IPS-NIHi11 (cell line): ENCODE measurements around the gene KRTAP11-1.

ENCODE experiments used
- DNase-seq: peaks from one replicate; pipeline ENCODE4 v3.0.0; 2012; ENCODE audit warnings: mixed read lengths, low spot score

The KRTAP11-1 gene, protein sequence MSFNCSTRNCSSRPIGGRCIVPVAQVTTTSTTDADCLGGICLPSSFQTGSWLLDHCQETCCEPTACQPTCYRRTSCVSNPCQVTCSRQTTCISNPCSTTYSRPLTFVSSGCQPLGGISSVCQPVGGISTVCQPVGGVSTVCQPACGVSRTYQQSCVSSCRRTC

DNA sequence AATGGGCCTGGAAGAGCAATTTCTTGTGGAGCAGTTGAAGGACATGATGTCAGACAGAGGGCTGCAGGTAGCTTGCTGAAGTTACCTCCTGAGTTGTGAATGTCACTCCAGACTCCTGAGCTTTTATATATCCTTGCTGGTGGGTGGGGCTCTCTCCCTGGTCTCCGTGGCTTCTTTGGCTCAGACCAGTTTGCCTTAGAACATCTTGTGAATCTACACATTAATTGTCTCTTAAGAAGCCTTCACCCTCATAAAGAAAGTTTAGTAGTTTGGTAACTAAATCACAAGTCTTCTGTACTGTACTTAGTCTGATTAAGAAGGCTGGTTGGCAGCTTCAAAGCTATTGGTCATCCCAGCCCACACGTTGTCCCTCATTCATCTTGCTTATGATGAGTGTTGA lies at the start of gene KRTAP11-1:
TSS of gene KRTAP11-1 (minus strand) at position 101 of the 400 bp plus-strand sequence. CDS start at position 45, 56 bp downstream.
- DNase-seq, result no peak

DNA sequence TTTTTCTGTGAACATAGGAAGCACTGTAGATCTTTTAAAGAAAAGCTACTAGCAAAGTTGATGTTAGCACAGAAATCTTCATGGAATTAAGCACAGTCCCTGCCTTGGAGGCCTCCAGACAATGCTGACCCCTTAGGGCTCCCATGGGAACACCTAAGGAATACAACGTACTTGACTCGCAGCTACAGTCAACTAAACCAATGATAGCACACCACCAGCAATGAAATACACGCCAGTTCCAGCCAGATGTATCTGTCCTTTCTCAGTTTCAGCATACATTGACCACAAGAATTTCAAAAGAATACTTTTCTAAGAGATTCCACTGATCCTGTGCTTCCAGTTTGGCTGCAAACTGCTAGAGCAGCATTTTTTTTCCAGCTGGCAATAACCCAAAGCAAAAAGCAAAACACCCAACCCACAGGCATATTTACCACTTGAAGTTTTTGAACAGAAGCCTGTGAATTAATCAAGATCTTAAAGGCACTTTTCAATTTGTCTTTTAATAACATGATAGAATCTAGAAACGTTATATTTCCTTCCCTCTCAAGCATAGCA lies 42.8 kb upstream of the KRTAP11-1 start:
- DNase-seq, result no peak

DNA sequence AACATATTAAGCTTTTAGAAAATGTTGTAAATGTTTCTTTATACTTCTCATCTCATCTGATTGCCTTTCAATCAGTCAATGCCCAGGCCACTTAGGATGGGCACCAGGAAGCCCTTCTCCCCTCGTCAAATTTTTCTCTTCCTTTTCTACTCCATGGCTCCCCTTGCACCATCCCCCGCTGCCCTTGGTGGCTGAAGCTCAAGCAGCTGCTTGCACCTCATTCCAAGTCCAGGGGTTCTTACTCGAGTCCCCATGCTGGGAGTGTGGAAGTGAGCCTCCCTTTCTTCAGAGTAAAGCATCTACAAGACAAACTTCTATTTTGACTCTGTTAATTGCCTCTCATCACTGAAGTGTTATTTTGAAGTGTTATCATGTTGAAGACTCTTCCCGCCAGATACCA lies 39.7 kb upstream of the KRTAP11-1 start:
- DNase-seq, result no peak

DNA sequence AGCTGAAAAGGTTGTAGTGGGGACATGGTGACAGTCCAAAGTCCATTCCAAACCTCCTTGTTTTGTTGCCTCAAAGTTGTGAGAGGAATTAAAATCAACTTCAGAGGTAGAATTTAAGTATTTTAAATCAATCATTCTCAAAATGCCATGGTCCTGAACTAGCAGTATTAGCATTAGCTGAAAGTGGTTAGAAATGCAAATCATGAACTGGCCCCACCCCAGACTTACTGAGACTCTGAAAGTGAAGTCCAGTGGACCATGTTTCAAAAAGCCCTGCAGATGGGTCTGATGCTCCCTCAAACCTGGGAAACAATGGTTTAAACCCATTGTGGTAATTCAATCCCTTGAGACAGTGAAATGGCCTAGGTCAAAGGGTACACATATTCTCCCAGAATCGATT lies 36.2 kb upstream of the KRTAP11-1 start:
- no peak for DNase-seq

DNA sequence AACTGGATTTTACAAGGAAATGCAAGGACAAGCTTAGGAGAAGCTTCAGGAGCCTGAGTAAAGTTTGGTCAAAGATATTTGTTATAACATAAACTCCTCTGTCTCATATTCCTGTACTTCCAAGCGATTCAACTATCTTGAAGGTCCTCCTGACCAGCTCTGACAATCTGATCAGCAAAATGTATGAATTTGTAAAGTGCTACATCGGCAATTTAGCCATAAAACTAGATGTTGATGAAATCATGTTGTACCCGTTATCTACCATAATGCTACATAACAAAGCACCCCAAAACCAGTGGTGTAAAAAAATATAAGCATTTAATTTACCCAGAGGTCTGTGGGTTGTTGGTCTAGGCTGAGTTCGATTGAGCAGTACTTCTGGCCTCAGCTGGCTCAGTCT lies 19.5 kb upstream of the KRTAP11-1 start:
- DNase-seq, result no peak

DNA sequence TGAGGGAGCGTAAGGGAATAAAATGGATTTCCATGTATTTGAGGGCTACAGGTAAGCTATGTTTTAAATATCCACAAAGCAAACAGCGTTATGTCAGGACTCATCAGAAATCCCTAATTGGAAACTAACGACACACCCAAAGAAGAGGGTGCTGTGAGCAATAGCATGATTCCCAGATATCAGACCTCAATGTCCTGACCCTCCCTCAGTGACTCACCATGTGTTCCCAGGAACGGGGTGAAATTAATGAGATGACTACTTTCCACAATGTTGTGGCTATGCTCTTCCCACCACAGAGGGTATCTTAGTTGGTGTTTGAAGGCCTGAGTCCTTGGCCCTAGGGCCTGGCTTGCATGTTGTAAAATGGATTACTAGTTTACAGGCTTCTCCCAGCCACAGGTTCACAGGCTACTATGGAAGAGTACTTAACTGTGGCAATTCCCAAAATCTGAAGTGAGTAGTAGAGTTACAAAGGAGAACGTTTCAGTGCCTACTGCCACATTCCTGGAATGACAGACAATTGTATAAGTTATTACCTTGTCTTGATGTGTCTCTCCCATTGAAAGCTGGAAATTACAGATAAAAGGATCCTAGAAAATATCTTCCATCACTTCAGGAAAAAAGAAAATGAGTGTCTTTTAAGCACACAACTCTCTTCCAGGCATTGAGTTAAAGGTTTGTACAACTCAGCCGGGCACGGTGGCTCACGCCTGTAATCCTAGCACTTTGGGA lies 1.7 kb upstream of the KRTAP11-1 start:
- no peak for DNase-seq

DNA sequence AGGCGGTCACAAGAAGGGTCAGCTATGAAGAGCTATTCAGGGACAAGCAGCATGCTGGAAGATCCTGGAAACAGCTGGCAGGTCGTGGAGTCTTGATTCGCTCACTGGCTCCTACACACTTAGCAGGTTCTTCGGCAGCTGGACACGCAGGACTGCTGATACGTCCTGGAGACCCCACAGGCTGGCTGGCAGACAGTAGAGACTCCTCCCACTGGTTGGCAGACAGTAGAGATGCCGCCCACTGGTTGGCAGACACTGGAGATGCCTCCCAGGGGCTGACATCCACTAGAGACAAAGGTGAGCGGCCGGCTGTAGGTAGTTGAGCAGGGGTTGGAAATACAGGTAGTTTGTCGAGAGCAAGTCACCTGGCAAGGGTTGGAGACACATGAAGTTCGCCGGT lies 466 bp downstream of the KRTAP11-1 start:
- no peak for DNase-seq

DNA sequence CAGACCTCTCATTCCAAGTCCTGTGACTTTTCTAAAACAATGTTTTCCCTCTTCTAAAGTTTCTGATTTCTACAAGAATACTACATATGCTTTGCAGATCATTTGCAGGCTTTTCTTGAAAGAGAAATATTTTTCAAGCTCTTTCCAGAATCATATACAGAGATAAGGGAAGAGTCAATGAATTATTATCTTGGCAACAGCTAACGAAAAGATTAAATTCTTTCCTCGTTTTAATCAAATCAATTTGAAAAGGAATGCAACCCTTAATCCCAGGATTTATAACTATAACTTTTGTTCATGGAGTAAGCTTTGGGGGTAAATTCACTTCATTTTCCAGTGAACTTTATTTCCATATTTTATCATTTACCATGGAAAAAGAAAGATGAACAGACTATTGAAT lies 6.9 kb downstream of the KRTAP11-1 start:
- no peak for DNase-seq

DNA sequence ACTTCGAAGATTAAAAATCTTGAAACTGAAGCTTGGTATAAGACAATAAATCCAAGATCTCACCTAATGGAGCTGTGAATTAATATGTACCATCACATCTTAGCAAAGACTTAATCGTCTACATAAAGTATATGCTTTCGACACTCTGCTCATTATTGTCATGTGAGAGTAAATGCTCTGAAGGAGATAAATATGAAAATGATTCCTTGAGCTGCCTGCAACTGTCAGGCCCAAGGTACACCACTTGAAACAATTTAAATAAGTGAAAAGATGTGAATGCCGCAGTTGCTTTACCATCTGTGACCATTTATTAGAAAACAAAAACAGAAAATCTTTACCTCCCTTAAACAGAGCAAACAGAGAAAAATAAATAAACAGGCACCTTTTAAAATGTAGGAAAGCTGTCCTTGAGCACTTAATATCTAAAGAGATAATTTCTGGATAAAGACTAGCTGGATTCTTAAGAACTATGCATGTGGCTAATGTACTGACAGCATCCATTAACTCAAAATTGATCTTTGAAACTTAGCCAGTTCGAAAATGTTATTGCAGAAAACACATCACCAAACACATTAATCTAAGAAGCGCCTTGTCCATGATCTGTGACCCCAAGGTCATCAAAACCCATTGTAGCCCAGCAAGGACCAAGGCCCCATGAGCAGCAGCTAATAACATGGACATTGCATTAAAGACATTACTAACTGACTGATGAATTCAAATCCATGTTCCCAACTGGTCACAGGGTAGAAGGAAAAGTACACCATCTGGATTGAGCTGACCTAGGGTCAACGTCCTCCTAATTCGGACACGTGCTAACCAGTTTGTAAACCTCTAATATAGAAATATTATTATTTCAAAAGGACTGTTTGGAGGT lies 33.5 kb downstream of the KRTAP11-1 start:
- DNase-seq, result no peak

DNA sequence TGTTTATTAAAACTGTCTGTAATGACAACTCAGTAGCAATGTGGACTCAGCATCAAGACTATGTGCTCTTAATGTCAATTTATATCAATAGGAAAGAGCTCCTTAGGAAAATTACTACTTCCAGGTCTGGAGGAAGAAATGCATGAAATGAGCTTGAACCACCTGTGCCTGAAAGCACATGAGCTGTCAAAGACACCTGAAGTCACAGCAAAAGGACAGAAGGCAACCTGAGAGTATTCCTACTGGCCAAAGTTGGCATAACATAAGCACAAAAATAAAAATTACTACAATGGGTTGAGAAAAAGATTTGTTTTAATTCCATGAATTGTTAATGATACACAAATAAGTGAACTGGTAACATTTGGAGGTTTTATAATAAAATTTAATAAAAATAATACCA lies 38.4 kb downstream of the KRTAP11-1 start:
- DNase-seq, result no peak

DNA sequence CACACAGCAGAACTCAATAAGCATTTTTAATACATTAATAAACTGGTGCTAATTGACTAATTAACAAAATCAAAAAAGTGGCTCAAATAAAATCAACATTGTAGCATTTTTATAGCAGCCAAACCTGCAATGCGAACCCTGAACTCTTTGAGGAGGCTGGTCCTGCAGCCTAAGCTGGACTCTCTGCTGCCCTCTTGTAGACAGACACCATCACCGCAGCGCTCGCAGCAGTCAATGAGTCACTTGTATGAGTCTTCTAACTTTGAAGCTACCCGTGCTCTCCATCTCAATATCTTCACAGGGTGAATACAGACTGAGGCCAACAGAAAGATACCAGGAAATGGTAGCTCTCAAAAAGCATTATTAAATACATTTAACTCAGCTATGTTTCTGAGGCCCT lies 42.1 kb downstream of the KRTAP11-1 start:
- peak; percentile 72 for DNase-seq

DNA sequence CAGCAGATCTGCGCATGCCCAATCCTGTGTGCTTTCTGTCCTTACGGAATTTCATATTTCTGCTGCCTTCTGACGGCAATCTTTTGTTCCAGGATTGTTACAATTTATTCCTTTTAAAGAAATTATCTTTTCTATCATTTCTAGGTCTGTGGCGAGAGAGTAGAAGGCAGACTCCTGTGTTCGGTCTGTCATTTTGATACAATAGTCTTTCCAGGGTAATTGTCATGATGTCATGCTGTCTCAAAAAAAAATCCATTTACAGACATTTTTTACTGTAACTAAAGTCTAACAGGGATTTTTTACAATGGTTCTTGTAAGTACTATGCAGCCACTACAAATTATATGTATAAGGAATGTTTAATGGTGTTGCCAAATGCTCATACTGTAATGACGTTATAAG lies 42.8 kb downstream of the KRTAP11-1 start:
- DNase-seq, result no peak

DNA sequence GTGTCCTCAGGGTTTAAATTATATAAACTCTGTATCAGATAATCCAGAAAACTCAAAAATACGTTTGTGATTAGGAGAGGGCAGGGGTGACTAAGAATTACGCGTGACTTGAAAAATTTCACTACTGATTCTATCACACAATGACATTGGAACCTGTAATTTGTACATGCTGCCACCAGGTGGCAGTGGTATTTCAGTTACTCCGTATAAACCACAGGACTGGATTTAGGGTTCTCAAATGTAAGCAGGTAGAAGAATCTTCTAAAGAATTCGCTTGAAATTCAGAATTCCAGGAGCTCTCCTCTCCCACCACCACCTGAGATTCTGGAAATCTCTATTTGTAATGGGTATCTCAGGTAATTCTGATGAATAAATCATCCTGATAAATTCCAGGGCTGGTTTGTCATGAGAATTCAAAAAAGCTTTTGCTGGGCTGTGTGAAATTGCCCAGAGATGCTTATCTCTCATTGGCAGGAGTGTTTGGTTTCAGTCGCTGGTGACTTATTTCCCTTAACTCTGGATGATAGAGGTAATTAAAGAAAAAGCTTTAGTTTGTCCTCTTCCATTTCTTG lies 50.1 kb downstream of the KRTAP11-1 start:
- peak; percentile 65 for DNase-seq
